ENCODE measurements around the gene CRAMP1.

The CRAMP1 gene

GRCh38 chr16:1674751-1675664, 62.8 kb downstream of the CRAMP1 start:
- TF ChIP-seq TAF1 (IDR thresholded peaks at IDR 0.05; ENCODE audit: borderline replicate concordance, insufficient read depth, low read length) (no peak), SIN3A (IDR thresholded peaks at IDR 0.05; ENCODE audit: borderline replicate concordance, insufficient read depth, low read length) (no peak), FOXP2 (optimal IDR thresholded peaks at IDR 0.05; ENCODE audit: borderline replicate concordance, extremely low read depth, extremely low read length, insufficient read depth) (no peak), POLR2AphosphoS5 (IDR thresholded peaks at IDR 0.05; ENCODE audit: low read depth, low read length) (no peak)
- TF ChIP-seq, protein P1, sequence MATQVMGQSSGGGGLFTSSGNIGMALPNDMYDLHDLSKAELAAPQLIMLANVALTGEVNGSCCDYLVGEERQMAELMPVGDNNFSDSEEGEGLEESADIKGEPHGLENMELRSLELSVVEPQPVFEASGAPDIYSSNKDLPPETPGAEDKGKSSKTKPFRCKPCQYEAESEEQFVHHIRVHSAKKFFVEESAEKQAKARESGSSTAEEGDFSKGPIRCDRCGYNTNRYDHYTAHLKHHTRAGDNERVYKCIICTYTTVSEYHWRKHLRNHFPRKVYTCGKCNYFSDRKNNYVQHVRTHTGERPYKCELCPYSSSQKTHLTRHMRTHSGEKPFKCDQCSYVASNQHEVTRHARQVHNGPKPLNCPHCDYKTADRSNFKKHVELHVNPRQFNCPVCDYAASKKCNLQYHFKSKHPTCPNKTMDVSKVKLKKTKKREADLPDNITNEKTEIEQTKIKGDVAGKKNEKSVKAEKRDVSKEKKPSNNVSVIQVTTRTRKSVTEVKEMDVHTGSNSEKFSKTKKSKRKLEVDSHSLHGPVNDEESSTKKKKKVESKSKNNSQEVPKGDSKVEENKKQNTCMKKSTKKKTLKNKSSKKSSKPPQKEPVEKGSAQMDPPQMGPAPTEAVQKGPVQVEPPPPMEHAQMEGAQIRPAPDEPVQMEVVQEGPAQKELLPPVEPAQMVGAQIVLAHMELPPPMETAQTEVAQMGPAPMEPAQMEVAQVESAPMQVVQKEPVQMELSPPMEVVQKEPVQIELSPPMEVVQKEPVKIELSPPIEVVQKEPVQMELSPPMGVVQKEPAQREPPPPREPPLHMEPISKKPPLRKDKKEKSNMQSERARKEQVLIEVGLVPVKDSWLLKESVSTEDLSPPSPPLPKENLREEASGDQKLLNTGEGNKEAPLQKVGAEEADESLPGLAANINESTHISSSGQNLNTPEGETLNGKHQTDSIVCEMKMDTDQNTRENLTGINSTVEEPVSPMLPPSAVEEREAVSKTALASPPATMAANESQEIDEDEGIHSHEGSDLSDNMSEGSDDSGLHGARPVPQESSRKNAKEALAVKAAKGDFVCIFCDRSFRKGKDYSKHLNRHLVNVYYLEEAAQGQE (IDR thresholded peaks at IDR 0.05; ENCODE audit: insufficient read depth in 1 of 2, low read depth in 2 of 2, low read length in 2 of 2), result no peak

GRCh38 chr16:1676661-1677060, 64.5 kb downstream of the CRAMP1 start:
- TF ChIP-seq POLR2AphosphoS5 (IDR thresholded peaks at IDR 0.05; ENCODE audit: low read depth, low read length) (no peak), SIN3A (IDR thresholded peaks at IDR 0.05; ENCODE audit: borderline replicate concordance, insufficient read depth, low read length) (no peak), FOXP2 (optimal IDR thresholded peaks at IDR 0.05; ENCODE audit: borderline replicate concordance, extremely low read depth, extremely low read length, insufficient read depth) (no peak), TAF1 (IDR thresholded peaks at IDR 0.05; ENCODE audit: borderline replicate concordance, insufficient read depth, low read length) (no peak)
- TF ChIP-seq, protein P1 (IDR thresholded peaks at IDR 0.05; ENCODE audit: insufficient read depth in 1 of 2, low read depth in 2 of 2, low read length in 2 of 2), result no peak

- no peak for TF ChIP-seq SIN3A (IDR thresholded peaks at IDR 0.05; ENCODE audit: borderline replicate concordance, insufficient read depth, low read length)
- no peak for TF ChIP-seq FOXP2 (optimal IDR thresholded peaks at IDR 0.05; ENCODE audit: borderline replicate concordance, extremely low read depth, extremely low read length, insufficient read depth)
- no peak for TF ChIP-seq TAF1 (IDR thresholded peaks at IDR 0.05; ENCODE audit: borderline replicate concordance, insufficient read depth, low read length)
- TF ChIP-seq, protein P1 (IDR thresholded peaks at IDR 0.05; ENCODE audit: insufficient read depth in 1 of 2, low read depth in 2 of 2, low read length in 2 of 2), result no peak
- TF ChIP-seq POLR2AphosphoS5 (IDR thresholded peaks at IDR 0.05; ENCODE audit: low read depth, low read length), result no peak
These were observed 65.2 kb downstream of the CRAMP1 start for GRCh38 chr16:1677339-1677738.

DNA sequence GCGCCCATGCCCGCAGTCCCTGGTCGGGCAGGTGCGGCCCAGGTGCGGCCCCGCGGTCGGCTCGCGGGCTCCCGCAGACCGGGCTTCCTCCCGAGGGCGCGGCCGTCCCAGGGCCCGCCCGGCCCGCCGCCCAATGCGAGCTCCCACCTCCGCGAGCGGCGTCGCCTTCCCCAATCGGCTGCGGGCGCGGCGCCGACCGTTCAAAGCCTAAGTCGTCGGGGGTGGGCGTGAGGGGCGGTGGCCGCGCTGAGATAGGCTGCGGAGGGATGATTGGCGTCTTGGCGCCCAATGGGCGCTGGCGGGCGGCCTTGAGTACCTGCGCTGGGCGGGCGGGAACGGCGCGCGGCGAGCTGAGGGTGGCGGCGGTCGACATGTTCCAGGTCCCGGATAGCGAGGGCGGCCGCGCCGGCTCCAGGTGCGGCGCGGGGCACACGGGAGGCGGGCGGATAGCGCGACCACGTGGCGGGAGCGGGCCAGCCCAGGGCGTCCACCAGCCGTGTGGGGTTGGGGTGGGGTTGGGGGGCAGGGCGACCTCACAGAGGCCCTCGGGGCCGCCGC, 65.9 kb downstream of the CRAMP1 start, which contains the start of gene JPT2:
TSS of gene JPT2 (plus strand) at position 338 of the 558 bp plus-strand sequence. CDS start at position 372, 34 bp downstream.
- TF ChIP-seq POLR2AphosphoS5 (IDR thresholded peaks at IDR 0.05; ENCODE audit: low read depth, low read length) (peak; percentile 71), SIN3A (IDR thresholded peaks at IDR 0.05; ENCODE audit: borderline replicate concordance, insufficient read depth, low read length) (no peak), FOXP2 (optimal IDR thresholded peaks at IDR 0.05; ENCODE audit: borderline replicate concordance, extremely low read depth, extremely low read length, insufficient read depth) (peak; percentile 31)

- TF ChIP-seq SIN3A (IDR thresholded peaks at IDR 0.05; ENCODE audit: borderline replicate concordance, insufficient read depth, low read length) (0 out of 2 replicates have a peak, but pooled peaks have one; percentile 17), FOXP2 (optimal IDR thresholded peaks at IDR 0.05; ENCODE audit: borderline replicate concordance, extremely low read depth, extremely low read length, insufficient read depth) (no peak)
These were observed 66.4 kb downstream of the CRAMP1 start for GRCh38 chr16:1678500-1679098.
